ENCODE results near the gene SIRT7.

Gene SIRT7

DNA sequence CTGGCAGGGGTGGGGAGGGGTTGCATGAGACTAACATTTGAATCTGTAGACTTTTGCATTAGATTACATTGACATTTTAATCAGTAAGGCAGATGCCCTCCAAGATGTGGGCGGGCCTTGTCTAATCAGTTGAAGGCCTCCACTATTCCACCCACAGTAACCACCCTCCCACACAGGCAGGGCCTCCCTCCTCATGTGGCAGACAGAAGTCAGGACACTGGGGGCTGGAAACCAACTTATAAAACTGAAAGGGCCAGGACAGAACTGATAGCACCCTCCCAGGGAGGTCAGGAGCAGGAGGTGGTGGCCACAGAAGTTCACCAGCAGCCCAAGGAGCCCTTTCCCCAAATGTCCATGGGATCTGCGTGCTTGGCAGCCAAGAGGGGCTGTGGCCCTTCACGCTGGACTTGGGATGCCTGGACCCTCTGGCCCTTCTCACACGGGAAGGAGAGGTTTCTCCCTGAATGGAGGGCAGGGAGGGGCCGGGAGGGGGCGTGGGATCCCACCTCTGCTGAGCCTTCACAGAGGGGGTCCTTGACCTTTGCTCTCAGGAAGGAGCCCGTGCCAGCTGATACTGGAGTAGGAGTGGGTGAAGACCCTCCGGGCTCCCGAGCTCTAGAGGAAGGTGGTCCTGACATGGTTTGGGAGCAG, 14.5 kb upstream of the SIRT7 start:
- DNase-seq (ENCODE audit: low read depth), result no peak

DNA sequence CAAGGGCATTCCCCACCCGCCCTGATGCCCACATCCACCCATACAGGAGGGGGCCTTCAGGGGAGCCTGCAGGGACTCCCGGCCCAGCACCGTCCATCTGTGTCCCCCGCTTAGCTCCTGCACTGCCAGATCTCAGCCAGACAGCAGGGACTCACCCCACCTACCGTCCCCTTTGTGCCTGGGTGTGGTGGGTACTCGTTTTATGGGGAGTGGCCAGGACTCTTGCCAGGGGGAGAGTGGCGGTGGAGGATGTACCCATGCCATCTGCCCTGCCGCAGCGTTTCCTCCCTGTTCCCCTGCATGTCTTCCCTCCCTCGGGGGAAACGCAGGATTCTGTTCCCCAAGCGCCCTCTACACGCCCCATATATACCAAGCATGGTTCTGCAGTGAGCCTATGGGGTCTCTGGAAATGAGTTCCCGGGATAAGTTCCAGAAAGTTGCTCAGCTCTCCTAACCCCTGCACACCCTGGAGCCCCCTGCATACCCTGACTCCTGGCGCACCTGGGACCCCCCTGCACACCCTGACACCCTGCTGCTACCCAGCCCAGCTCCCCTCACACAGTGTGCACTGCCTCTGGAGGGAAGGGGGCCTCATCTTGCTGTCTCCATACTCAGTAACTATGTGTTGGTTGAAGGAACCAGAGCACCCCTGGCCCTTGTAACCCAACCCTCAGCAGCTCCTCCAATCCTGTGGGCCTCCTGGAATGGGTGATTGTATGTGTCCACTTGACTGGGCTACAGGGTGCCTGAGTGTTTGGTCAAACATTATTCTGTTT, 13.8 kb upstream of the SIRT7 start:
- DNase-seq (ENCODE audit: low read depth), result no peak

DNA sequence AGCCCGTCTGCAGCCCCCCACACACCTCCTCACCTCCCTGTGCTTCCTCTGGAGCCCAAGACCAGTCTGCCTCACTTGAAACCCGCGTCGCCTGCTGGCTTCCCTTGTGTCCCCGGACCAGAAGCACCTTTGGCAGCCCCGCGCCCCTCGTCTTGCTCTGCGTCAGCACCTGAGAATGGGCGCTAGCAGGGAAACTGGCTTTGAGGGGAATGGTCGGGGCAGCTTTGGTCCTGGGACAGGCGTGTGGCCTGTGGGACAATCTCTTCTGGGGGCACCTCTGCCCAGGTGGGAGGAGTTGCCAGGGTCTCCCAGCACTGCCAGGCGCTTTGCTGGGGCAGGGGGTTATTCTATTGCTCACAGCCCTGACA, 13.2 kb upstream of the SIRT7 start:
- DNase-seq (ENCODE audit: low read depth), result no peak

DNA sequence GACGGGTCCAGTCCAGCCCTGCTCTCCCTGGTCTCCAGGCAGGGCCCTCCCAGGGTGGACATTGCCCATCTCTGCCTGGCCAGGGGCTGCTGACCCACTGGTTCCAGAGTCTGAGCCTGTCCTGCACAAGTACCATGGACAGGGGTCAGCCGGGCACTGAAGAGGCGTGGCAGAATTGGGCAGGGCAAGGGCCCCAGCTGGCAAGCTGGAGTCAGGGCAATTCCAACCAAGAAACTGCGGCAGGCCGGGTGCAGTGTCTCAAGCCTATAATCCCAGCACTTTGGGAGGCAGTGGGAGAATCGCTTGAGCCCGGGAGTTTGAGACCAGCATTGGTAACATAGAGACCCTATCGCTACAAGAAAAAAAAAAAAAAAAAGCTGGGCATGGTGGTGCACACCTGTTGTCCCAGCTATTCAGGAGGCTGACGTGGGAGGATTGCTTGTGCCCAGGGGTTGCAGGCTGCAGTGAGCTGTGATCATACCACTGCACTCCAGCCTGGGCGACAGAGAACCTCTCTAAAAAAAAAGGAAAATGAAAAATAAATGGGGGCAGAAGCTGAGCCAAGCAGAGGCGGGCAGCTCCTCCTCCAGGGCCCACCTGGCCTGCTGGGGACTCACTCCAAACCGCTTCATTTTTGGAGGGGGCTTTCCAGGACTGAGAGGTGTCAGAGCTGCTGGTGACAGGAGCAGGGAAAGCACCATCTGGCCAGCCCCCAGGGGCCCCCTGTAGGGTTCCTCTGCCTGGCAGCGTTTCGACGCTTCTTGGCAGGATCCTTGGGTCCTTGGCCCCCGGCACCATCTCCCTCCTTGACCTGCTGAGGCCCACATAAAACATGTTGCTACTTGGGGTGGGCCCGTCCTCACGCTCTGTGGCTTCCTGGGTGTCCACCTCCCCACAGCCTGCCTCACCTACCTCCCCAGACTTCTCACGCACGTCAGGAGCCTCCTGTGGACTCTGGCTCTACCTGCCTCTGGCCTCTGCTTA, 12.5 kb upstream of the SIRT7 start:
- DNase-seq (ENCODE audit: low read depth), result no peak

DNA sequence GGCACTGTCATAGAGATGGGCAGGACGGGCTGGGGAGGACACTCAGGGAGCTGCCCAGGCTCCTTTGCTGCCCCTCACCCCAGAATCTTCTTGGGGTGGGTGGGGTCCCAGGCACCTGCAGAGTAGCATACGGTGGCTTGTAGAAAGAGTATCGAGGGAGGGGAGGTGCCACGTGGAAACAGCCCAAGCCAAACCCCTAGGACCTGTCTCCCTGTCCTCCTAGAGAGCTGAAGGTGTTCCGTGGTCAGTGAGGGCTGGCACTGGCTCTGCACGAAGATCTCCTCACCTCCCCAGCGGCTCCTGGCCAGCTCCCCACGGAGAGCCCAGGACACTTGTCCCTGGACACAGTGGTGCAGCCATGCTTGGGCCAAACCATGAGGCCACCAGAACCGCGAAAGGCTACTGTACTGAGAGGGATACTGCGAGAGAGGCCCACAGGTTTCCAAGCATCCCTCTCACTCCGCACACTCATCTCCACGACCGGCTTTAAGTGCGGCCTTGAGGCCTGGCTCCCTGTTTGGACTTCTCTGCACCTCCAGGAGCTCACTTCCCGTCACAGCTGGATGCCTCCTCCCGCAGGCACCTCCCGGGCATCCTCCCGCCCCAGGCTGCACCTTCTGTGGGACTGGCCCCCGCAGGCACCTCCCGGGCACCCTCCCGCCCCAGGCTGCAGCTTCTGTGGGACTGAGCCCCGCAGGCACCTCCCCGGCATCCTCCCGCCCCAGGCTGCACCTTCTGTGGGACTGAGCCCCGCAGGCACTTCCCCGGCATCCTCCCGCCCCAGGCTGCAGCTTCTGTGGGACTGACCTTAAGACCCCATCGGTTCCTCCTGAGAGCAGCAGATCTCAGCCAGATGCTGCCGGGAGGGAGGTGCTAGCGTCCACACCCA, 11.5 kb upstream of the SIRT7 start:
- no peak for DNase-seq (ENCODE audit: low read depth)

DNA sequence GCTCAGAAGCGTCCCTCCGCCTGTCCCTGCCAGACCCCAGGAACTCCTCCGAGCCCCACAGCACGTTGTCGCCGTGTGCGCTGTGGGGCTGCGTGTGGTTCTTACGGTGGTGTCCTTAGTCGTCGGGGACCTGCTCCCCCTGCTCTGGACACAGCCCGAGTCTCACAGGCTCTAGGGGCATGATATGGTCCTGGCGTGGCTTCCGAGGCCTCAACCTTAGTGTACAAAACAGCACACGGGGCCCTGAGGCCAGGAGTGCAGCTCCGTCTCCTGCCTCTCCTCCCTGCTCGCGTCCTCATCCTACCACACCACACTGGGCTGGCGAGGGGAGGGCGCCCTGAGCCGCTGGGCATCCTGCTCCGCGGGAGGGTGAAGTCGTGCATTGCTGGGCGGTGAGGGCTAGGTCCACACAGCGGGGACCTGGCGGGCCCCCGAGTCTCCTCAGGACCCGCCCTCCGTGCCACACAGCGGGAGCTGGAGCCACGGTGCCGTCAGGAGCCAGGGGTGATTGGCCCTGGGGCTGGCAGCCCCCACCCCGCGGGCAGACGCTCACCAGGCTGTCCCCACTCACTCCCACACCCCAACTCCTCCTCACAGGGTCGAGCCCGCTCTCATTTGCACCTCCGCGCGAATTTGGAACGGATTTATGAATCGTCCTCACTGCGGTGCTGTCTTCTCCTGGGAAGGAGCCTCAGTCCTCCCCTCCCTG, 10.7 kb upstream of the SIRT7 start:
- DNase-seq (ENCODE audit: low read depth), result peak; percentile 29

DNA sequence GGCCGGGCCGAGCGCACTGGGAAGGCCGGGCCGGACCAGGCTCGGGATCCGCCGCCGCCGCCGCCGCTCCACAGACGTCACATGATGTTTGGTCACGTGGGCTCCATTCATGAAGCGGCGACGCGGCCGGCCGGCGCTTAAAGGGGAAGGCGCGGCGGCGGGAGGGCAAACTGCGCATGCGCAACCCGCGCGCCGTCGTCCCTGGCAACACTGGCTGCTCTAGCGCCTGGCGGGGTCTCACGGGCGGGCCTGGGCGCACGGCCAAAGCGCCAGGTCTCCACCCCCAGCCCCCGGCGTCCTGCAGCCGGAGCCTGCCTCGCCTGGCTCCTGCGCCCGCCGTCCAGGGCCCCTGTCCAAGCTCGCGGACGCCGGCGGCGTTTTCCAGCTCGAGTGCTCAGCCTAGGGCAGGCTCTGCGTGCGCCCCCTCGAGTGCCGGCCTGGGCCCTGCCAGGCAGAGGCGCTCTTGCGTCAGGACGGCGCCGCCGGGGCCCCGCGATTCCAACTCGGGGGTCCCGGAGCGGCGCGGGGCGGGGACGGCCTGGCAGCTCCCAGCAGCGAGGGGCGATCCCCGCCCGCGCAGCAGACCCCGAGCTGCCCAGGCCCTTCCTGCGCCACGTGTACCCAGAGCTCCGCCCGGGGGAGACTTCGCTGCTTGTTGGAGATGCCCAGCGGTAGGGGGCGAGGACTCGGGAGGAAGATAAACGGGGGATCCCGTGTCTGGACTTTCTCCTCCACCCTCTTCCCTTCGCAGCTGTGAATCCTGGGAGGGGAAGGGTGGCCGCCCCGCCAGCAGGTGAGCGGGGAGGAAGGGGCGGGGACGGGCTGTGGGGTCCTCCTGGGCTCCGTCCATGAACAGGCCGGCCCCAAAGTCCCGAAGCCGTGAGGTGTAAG, 9.9 kb upstream of the SIRT7 start, which contains the start of gene MAFG:
Gene MAFG (minus strand): TSS at position 83 of the 891 bp plus-strand sequence. CDS start 4,550 bp downstream, outside the sequence.
- peak; percentile 97 for DNase-seq (ENCODE audit: low read depth)

DNA sequence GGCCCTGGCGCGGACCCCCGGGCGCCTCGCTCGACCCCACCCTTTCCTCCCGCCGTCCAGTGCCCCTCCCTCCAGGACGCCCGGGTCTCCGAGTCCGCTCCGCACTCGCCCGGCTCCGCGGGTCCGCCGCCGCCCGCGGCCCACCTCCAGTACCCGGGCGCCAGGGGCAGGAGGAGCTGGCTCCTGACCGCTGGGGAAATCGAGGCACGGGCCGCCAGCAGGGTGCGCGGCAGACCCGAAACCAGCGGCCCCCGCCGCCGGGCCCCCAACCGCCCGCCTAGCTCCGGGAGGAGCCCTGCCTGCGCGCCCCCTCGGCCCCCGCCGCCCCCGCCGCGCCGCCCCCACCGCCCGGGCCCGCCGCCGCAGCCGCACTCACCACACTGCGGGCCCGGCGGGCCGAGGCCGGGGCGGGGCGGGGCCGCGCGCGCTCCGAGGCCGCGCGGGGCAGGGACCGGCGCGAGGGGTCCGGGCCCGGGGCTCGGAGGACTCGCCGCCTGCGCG, 9.2 kb upstream of the SIRT7 start:
- no peak for DNase-seq (ENCODE audit: low read depth)

DNA sequence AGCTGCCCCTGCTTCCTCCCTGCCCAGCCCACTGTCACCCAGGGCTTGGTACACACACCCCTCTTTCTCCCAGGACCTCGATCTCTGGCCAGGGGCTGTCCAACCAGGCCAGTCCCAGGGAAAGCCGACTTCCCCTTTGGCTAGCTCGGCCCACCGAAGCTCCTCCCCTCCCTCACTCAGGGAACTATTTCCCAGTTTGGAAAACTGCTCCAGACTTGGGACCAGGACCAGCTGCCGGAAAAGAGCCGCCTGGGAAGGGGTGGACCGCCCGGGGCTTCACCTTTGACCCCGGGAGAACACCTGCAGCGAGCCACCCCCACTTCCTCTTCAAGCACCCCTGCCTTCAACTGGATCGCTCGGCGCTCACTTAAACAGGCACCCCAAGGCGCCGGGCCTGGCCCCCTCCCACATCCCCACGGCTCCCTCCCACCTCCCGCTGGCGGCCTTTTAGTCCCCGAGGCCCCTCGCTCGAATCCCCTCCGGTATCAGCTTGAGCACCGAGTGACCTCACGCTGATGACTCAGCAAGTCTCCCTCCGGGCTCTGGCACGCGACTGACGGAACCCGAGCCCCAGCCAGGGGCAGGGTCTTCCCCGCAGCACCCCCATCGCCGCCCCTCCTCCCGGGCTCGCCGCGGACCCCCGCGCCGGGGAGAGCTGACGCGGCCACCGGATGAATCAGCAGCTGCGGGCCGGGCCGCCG, 8.6 kb upstream of the SIRT7 start:
- DNase-seq (ENCODE audit: low read depth), result peak; percentile 90

DNA sequence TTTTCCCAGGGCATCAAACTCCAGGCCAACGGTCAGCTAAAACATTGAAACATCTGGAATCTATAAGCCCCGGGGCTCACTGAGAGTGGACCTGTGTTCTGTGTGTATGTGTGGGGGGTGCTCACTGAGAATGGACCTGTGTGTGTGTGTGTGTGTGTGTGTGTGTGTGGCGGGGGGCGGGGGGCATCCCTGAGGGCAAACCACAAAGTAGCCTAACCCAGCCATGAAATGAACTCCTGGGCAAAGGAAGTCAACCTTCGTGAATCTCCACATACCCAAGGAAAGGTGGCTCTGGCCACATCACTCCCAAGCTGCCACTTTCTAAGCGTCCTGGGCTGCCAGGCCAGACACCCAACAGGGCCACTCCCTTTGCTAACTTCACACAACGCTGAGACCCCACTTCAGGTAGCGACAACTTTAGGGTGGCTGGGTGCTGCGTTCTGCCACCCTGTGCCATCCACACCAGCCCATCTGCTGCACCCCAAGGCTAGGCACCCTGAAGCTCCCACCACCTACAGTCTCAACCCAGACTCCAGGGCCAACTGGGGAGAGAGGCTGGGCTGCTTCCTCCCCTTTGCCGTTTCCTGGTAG, 8.0 kb upstream of the SIRT7 start:
- no peak for DNase-seq (ENCODE audit: low read depth)

DNA sequence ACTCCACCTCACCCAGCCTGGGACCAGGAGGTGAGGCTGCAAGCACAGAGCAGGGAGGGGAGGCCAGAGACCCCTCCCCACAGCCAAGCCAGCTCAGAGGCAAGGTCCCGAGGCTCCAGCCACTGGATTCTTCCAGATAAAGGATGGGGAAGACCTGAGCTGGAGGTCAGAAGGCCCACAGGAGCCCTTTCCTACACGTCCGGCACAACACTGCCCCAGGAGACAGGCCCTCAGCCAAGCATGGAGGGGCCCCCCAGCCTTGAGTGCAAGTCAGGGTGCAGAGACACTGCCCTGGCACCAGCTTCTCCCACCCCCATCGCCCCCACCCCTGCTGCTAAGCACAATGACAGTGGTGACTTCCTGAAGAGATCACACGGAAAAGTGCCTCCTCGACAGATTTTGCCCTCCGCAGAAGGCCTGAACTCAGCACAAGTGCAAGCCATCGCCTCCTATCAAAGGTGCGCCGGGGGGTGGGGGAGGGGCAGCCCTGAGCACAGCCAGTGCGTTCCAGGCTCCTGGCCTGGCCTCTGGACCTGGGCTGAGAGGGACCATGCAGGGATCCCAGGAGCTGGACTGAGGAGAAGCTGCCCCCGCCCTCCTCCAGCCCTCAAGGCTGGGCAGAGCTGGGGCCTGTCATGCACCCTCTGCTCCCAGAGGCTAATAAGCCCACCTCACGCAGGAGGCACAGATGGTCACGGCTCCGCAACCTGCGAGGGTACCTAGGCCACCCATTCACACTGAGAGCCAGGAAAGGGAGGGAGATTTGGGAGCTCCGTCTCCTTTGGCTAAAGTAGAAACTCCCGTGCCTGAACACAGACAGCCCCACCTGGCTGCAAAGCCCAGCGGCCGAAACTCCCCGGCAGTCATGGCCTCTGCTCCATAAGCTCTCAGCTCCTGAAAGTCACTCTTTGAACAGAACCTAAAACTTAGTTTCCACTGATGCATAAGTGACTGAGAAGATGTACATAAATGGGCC, 6.9 kb upstream of the SIRT7 start:
- DNase-seq (ENCODE audit: low read depth), result no peak

DNA sequence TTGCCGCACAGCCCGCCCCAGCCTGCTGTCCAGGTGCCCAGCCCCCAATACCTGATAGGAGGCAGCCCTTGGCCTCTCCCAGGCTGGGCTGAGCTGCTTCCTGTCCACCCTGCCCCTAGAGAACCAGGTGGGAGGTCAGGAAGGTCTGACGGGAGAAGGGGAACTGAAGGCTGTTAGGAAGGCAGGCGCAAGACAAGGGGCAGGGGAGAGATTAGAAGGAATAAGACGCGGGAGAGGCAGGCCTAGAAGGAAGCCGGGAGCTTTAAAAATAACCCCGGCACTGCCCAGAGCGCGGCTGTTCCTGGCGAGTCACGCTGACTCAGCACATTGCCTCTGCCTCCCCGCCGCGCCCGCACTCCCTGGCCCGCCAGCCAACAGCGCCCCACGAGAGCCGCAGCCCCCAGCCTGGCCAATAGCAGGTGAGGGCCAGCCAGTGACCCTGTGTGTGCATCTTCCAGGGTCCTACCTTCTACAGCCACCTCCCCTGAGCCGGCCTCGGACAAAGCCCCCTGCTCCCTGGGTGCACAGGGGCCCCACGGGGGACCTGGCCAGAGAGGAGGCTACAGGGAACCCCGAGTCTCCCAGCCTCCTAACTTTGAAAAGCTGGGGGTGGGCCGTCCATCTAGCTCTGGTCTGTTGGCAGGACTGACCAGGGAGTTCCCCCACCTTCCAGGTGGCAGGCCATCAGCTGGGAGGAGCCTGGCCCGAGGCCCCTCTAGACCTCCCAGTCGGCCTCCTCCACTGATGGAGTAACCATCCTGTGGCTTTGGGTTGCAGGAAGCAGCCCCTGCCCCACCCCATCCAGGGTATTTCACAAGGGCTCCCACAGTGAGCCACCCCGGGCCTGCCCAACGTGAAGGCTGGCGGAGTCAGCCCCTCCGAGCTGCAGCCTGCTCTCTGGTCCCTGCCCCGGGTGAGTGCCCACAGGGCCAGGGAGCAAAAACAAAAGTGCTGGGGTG, 5.6 kb upstream of the SIRT7 start:
- peak; percentile 79 for DNase-seq (ENCODE audit: low read depth)

DNA sequence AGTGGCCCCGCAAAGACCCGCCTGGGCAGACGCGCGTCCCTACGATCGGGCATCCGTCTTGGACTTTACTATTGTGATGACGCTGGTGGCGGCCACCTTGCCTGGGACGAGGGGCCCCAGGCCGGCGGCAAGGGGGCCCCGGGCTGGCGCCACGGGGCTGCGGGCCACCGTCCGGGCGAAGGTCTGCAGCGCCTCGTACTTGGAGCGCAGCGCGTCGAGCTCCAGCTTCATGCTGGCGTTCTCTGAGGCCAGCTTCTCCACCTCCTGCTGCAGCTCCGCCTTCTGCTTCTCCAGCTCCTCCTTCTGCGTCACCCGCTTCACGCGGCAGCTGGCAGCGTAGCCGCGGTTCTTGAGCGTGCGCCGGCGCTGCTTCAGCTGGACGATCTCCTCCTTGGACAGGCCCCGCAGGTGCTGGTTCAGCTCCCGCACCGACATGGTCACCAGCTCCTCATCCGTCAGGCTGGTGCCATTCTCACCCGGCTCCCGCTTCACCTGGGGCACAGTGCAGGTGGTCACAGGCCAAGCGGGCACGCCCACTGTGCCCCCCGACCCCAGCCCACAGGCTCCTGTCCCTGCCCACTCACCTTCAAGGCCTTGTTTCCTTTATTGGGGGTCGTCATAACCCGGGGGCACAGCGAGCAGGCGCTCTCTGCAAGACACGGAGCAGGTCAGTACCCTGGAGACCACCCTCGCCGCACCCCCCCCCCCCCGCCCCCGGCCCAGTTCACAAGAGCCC, 4.8 kb upstream of the SIRT7 start:
- DNase-seq (ENCODE audit: low read depth), result no peak

DNA sequence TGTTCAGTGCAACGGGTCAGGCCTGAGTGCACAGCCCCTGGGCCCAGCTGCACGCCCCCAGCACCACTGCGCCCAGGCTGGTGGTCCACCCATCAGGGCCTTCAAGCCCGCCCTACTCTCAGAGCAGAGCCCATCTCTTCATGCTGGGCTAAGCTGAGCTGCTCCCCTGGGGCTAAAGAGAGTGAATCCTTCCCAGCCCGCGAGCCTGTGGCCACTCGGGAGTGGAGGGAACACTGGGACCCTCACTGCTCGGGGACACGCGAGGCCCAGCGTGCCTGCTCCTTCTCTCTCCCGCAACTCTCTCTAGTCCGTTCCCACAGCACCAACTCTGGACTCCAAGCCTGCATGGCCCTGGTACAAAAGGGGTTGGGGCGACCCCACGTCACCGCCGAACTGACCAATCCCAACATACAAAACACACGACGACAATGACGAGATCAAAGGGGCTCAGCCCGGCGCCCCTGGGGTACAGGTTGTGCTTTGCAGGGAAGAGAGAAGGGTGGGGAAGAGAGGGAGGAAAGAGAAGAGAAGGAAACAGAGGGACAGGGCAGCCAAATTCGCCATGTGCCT, 4.1 kb upstream of the SIRT7 start:
- DNase-seq (ENCODE audit: low read depth), result no peak

DNA sequence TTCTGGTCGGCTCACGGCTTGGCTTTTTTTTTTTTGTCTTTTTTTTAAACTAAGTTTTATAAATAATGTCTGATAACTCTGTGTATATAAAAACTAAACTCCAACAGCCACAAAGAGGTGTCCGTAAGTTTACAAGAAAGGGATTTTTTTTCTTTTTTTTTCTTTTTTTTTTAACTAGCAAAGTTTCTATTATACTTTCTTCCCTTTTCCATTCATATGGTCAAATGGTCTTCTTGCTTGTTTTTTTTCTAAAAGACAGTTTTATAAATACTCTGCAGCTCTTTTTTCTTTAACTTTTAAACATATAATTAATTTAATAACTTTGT, 3.5 kb upstream of the SIRT7 start:
- no peak for DNase-seq (ENCODE audit: low read depth)

Measured in ELR (cell line).